Skeletal muscle cell (primary cell): ENCODE measurements around the gene EFCAB6.

ENCODE experiments used
- DNase-seq: peaks from one replicate; pipeline ENCODE4 v3.0.0-alpha.2; 2010; ENCODE audit warnings: low read depth
- H3K4me3 ChIP-seq: 2 replicates; pipeline ENCODE4 v1.5.1; 2011; ENCODE audit warnings: low read depth, mild to moderate bottlenecking, control low read depth, low read length, moderate library complexity

EFCAB6 gene

DNA sequence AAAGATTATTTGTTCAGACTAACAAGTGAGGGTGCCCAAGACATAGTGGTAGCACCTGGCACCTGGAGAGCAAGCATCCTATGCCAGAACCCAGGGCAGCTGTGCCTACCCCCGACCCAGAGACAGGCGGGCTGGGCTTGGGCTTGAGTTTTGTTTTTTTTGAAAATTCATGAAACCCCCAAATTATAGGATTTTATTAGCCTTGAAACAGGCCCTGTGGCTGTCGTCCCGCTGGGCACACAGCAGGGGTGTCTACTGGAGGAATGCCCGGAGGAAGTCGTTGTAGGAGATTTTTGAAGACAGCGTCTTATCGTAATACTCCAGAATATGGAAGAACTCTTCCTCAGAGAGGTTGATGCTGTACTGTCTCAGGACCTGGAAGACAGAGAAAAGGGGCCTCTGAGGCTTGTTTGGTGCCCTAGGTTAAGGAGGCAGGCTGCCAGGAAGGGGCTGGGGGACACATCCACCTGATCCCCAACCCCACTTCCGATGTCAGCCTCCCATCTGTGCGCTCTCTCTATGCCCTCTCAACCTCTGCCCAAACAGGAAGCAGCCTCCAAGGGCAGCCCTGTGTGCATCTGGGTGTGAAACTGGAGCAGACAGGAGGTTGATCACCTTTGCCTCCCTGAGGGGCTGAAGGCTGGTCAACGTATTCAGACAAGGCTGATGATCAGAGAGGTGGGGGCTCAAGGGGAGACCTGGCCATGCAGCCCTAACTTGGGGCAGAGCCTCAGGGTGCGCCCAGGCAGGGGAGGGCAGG lies 283.3 kb downstream of the EFCAB6 start:
- DNase-seq, result no peak

DNA sequence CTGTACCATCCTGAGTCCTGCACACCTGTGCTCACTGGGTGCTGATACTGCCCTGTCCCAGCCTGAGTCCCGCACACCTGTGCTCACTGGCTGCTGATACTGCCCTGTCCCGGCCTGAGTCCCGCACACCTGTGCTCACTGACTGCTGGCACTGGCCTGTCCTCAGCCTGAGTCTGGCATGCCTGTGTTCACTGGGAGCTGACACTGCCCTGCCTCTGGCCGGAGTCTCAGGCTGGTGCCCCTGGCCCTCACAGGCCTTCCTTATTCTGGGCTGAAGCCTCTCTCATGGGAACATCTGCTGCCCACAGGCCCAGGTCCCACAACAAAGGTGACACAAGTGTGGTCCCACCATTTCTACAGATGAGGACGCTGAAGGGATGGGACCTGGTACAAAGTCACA lies 285.2 kb downstream of the EFCAB6 start:
- DNase-seq, result no peak
- H3K4me3 ChIP-seq, result no peak overlapping the region

More for the DNA sequence above, 283.3 kb downstream of the EFCAB6 start:
- no peak overlapping the region for H3K4me3 ChIP-seq

DNA sequence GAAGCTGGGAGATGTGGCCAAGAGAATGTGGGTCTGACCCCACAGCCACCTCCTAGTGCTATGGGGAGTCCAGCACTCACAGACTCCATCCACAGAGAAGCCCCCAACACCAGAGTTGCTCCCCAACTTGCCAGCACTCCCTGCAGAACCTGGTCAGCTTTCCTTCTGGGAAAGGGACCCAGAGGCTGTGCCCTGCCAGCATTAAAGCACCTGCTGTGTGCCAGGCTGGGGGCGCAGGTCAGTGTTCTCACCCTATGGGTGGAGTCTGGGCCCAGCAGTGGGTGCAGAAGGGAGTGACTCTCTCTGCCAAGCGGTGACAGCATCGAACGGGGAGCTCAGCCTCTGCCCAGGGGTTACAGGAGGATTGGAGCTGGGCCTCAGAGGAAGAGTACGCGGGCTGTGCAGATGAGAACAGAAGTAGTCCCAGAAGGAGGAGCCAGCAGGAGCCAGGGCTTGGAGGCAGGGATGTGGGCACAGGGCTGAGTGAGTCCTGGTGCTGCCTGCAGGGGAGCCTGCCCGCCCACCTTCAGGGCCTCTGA lies 285.9 kb downstream of the EFCAB6 start:
- DNase-seq, result no peak
- H3K4me3 ChIP-seq, result no peak overlapping the region

DNA sequence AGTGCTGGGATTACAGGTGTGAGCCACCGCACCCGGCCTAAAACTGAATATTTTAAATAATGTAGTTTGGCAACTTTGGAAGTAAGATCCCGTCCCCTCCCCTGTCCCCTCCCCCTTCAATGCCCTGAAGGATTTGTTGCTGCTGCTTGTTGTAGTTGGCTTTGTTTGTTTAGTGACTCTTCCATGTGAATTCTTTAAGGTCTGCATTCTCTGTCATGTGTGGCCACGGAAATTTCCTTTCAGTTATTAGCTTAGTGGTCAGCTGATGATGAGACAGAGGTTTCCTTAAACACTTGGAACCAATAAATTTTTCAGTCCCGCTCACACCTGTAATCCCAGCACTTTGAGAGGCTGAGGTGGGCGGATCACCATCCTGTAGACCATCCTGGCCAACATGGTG lies 290.4 kb downstream of the EFCAB6 start:
- H3K4me3 ChIP-seq, result no peak overlapping the region
- DNase-seq, result no peak

DNA sequence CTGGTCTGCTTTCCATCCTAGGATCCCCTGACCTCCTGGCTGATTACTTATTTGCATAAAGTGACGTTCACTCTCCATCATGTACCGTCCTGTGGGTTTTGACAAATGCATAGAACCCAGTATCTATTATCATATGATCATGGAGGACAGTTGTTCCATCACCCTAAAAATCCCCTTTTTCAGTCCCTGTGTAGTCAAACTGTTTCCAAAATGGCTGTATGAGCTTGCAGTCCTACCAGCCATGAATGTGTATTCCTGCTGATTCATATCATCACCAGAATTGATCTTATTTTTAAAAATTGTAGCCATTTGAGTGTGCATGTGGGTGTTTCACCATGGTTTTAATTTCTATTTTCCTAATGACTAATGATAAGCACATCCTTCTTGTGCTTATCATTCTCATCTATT lies 291.5 kb downstream of the EFCAB6 start:
- no peak overlapping the region for H3K4me3 ChIP-seq
- no peak for DNase-seq

DNA sequence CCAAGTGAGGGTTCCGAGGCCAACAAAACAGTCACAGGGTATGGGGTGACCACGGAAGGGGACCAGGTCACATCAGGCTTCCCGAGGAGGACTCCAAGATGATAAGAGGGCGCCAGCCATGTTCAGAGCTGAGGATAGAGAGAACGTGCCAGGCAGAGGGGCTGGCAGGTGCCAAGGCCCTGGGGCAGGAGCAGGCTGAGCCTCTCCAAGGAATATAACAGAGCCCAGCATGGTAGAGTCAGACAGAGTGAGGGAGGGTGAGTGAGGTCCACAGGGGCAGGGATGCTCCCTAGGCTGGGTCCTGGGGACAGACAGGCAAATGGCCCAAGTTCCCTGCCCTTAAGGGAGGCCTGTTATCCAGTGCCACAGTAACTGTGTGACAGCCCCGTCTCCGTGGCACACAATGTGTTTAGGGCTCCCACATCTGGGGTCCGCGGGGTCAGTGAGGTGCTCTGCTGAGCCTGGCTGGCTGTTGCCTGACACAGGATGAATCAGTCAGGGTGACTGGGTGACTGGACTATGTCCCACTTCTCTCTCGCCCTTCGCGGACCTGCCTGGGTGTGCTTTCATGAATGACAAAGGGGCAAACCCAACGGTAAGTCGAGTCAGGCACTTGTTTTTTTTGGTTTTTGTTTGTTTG lies 295.0 kb downstream of the EFCAB6 start:
- H3K4me3 ChIP-seq, result no peak overlapping the region
- no peak for DNase-seq

DNA sequence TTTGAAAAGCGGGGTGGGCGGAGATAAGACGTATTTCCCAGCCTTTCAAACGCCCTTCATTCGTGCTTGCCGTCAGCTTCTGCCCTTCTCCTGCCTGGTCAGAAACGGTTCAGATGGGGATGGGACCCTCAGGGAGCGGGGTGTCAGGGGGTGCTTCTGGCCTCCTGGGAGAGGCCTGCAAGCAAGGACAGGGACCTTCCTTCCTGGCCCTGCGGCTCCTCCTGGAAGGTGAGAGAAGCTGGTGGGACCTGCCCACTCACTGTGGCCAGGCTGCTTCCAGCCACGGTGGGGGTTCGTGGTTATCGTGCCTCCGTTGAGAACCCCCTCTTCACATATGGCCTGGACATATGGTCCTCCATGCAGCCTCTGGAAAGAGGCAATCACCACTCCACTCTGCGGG lies 295.7 kb downstream of the EFCAB6 start:
- no peak overlapping the region for H3K4me3 ChIP-seq
- no peak for DNase-seq

DNA sequence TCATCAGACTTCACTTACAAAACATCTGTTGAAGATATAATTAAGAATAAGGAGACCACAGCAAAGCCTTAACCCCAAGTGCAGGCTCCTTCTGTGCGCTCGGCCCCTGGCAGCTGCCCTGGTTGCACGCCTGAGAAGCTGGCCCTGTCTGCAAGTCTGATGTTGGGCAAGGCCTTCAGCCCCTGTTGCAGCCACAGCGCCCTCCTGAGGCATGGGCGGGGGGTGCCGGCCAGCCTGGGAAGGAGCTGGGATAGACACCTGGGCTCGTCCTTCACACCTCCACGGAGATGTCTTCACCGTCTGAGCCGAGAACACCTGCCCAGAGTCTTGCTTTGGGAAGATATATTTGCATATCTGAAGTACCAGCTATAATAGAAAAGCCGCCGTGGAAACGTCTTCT lies 296.2 kb downstream of the EFCAB6 start:
- no peak for DNase-seq
- no peak overlapping the region for H3K4me3 ChIP-seq

DNA sequence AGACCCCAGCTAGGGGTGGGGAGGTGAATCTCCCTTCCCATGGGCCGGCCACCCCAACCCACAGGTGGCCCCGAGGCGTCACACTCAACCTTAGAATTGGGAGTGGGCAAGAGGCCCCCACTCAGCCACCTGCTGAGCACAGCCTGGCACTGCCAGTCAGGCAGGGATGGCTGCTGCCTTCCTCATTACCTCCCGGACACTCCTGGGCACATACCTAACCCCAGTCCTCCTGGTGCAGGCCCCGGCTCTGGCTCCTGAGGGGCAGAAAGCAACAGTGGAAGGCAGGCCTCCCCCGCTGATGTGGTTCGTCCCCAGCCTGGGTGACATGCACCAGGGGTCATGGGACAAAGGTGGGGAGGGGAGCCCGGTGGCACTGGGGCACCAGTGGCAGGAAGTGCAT lies 296.7 kb downstream of the EFCAB6 start:
- H3K4me3 ChIP-seq, result no peak overlapping the region
- DNase-seq, result no peak

DNA sequence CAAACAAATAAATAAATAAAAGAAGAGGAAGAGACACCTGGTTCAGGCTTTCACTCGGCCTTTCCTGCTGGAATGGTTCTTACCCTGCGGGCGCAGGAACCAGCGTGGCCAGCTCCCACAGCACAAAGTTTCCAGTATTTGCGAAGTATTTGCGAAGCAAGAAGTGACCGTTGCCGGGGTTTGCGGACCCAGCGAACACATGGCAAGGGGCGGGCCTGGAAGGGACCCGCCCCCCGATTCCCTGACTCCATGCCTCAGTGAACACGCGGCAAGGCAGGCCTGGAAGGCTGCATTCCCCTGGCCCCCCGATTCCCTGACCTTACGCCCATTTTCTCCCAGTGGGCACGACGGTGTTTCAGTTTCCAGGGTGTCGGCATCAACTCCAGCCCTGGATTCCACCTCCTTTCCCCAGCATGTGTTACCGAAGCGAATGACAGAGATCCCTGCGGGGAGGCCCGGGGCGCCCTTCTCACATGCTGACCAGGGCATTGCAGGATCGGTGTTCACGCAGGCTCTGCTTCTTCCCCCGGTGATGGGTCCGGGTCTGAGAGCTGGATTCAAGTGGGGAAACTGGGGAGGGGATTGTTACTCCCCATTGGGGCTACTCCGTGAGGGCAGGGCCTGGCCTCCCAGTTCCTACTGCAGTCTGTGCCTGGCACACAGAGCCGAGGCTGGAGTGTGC lies 297.5 kb downstream of the EFCAB6 start:
- H3K4me3 ChIP-seq, result no peak overlapping the region
- DNase-seq, result no peak

DNA sequence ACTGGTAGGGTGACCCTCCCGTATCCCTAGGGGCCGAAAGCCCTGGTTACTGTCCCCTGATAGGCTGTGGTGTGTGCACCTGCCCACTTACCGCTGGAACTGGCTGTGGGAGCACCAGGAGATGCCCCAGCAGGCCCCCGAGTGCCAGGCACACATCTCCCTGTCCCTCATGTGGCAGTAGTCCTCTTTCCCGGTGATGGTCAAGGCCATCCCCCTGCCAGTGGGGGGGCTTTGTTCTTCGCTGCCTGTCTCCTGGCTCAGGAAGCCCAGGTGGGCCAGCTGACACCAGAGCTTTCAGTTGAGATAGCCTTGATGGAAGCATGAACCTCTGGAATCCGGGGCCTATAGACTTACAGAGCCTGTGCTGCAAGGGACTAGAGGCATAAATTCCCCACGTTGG lies 299.8 kb downstream of the EFCAB6 start:
- DNase-seq, result no peak
- H3K4me3 ChIP-seq, result no peak overlapping the region

DNA sequence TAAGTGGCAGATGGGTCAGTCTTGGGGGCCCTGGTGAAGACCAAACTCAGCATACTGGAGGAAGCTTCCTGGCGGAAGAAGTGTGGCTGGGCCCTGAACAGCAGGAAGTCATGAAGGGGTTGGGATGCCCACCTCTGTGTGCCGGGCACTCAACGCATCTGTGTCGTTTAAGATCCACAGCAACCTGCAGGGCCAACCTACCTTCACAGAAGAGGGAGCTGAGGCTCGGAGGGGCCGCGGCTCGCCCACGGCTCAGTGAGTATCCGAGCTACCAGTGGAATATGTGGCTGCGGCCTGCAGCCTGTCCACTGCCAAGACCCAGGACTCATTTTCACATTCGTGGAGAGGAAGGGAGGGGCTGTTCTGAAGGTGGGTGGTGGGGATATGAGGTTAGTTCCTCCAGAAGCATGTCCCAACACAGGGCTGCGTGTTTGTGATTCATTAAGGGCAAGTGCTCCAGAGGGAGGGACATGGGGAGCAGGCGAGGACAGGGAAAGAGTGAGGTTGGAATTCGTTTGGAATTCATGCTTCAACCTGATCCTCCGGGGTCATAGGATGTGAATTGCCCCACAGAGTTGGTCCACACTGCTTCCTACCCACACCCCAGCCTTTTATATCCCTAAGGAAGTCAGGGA lies 300.7 kb downstream of the EFCAB6 start:
- no peak for DNase-seq
- no peak overlapping the region for H3K4me3 ChIP-seq

DNA sequence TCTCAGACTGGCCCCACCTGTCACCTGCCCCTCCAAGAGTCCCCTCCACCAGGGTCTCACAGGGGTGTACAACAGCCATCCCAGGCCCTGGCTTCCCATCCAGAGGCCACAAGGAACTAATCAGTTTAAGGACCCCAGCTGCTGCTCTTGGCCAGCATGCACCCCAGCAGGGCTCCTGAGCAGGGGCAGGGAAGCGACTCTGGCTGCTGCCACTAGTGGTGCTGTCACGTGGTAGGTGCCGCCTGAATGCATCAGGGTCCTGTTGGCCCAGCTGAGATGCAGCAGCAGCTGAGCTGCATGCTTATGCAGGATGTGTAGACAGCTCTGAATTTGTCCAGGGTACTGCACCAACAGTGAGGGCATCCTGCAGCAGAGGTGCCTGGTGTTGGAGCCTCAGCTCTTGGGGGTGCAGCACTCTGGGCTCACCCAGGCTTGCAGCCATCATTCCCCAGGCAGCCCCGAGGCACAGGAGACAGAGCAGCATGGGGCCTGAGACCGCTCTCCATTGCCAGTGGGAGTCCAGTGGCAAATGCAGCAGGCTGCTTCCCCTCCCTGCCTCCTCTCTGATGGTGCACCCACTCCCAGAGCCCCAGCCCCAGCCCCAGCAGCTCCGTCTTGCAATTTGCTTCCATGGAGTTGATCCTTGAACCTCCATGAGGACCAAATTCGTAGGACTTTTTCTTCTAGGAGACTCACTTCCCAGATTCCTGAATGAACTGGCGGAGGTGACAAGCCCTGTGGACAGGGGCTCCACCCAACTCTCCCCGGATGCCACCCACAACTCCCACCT lies 301.6 kb downstream of the EFCAB6 start:
- H3K4me3 ChIP-seq, result no peak overlapping the region
- DNase-seq, result no peak

DNA sequence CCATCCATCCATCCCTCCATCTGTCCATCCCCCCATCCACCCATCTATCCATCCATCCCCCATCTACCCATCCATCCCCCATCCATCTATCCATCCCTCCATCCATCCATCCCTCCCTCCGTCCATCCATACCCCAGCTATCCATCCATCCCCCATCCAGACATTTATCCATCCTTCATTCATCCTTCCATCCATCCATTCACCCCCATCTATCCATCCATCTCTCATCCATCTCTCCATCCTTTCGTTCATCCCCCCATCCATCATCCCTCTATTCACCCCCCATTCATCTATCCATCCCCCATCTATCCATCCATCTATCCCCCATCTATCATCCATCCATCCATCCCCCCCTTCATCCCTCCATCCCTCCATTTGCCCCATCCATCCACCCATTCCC lies 302.8 kb downstream of the EFCAB6 start:
- no peak overlapping the region for H3K4me3 ChIP-seq
- no peak for DNase-seq

DNA sequence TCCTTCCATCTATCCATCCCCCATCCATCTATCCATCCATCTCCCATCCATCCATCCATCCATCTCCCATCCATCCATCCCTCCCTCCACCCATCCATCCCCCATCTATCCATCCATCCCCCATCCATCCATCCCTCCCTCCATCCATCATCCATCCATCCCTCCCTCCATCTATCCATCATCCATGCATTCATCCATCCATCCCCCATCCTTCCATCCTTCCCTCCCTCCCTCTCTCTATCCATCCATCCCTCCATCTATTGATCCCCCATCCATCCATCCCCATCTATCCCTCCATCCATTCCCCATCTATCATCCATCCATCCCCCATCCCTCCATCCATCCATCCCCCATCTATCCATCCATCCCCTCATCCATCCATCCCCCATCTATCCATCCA lies 303.6 kb downstream of the EFCAB6 start:
- DNase-seq, result no peak
- no peak overlapping the region for H3K4me3 ChIP-seq

DNA sequence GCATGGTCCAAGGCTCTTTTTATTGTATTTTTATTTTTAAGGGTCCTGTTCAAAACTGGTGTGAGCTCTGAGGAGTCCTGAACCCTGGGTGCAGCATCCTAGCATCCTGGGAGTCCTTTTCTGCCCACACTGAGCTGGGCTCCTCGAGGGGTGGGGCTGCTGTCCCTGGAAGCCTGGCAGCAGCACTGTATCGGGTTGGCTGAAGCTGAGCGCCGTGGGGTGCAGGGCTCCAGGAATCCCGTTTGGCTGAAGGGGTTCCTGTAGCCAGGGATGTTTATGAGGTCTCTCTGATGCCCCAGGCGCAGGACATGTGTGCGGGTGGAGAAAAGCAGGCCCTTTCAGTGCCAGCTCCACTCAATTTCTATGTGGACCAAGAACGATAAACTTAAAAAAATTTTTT lies 304.9 kb downstream of the EFCAB6 start:
- no peak for DNase-seq
- H3K4me3 ChIP-seq, result no peak overlapping the region

DNA sequence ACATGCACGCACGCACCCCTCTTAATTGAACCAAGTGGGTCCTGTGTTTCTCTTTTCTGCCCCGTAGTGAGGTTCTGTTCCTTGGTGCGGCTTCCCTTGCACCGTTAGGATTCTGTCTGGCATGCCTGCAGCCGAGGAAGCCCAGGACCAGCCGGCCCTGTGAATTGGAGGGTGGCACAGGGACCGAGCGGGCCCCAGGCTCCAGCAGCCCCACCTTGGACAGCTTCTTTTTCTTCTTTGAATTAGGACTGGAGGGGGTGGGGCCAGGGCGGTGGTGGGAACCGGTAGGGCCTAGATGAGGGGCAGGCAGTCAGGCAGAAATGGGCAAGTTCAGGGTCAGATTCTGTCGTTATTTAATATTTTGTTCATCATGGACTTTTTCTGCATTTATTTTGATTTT lies 305.6 kb downstream of the EFCAB6 start:
- DNase-seq, result no peak
- H3K4me3 ChIP-seq, result no peak overlapping the region

DNA sequence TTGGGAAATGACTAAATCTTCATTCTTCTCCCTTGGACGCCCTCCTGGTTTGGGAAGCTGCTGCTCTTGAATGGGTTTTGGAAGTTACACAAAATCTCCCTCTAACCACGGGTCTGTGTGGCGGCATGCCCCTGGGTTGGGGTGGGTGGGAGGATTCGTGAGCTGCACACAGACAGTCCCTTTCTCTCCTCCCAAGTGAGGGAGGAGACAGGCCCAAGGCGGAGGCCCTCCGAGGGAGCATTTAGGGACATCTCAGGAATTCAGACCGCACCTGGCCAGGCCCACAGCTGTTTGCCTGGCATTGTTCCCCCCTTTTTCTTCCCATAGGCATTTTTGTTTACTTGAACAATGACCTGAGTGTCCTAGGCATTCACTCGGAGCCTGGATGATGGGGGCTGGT lies 306.2 kb downstream of the EFCAB6 start:
- H3K4me3 ChIP-seq, result no peak overlapping the region
- no peak for DNase-seq

DNA sequence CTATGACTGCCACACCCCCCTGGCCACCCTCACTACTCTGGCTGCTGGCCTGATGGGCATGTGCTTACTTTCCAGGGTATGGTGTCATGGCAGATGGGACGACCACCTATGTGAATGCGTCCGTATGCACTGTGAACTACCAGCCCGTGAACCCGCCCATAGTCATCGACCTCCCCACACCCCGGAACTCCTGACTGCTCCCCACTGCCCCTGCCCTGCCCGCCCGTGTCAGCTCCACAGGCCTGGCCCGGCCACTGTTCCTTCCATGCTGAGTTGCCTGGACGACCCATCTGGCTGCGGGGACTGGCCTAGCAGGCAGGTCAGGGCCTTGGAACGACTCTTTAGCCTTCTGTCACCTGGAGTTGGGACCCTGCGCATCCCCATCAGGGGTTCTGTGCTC lies 306.7 kb downstream of the EFCAB6 start:
- no peak overlapping the region for H3K4me3 ChIP-seq
- DNase-seq, result no peak
